NCI-H446 treated with DMSO at 0.1 percent for 48 hours (cell line): ENCODE measurements around the gene NYAP1.

ENCODE experiments used
- DNase-seq: peaks from one replicate; lab custom pipeline; 2025; lab: John Stamatoyannopoulos, UW

NYAP1 gene

DNA sequence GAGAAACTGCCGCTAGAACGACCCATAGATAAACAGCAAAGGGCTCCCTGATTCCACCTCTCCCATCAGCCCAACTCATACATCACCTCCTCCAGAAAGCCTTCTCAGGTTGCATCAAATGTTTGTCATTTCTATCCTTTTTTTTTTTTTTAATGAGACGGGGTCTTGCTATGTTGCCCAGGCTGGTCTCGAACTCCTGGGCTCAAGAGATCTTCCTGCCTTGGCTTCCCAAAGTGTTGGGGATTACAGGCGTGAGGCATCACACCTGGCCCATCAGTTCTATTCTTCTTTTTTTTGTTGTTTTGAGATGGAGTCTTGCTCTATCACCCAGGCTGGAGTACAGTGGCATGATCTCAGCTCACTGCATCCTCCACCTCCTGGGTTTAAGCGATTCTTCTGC, 26.7 kb upstream of the NYAP1 start:
- DNase-seq: no peak

- DNase-seq: no peak
Observed at GRCh38 chr7:100464210-100464660, 19.5 kb upstream of the NYAP1 start, which contains the start of gene SPACDR. TSS of gene SPACDR (minus strand) at chr7:100464260. CDS start at chr7:100464025, 235 bp downstream.

DNA sequence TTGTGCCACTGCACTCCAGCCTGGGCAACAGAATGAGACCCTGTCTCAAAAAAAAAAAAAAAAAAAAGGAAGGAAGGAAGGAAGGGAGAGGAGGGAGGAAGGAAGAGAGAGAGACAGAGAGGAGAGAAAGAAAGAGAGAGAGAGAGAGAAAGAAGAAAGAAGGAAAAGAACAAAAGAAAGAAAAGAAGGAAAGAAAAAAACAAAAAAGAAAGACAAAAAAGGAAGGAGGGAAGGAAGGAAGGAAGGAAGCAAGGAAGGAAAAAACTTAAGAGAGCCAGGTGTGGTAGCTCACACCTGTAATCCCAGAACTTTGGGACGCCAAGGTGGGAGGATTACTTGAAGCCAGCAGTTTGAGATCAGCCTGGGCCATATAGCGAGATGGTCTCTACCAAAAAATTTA, 18.9 kb upstream of the NYAP1 start:
- DNase-seq: no peak

GRCh38 chr7:100465299-100465698, 18.4 kb upstream of the NYAP1 start:
- DNase-seq: no peak

GRCh38 chr7:100465702-100466311, 17.9 kb upstream of the NYAP1 start:
- peak; percentile 31 for DNase-seq

GRCh38 chr7:100466653-100467605, 16.8 kb upstream of the NYAP1 start:
- no peak for DNase-seq

DNA sequence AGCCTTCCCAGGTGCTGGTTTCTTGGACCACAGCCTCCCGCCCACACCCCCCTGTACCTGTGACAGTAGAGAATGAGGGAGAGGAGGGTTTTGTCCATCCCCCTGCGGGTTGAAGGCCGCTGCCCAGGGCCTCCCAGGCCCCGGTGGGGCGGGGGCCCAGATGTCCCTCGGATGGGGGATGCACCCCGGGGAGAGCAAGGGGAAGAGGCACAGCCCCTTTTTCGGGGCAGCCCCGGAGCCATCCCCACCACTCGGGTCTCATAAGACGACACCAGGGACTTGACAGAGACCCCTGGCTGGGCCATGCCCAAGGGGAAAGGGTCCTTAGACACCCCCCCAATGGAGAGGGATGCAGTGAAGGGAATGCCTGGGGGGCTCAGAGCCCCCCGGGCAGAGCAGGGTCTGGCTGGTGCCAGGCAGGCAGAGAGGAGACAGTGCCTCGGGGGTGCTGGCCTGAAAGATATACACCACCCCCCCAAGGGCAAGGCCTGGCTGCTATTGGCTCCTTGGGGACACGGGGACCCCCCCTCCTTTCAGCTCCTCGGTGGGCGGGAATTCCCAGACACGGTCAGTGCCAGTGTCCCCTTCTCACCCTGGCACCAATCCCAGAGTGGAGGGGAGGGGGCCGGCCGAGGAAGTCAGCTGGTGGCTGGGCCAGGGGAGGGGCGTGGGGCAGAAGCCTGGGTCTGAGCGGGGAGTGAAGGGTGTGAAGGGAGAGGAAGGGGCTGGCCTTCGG, 15.9 kb upstream of the NYAP1 start:
- no peak for DNase-seq

DNA sequence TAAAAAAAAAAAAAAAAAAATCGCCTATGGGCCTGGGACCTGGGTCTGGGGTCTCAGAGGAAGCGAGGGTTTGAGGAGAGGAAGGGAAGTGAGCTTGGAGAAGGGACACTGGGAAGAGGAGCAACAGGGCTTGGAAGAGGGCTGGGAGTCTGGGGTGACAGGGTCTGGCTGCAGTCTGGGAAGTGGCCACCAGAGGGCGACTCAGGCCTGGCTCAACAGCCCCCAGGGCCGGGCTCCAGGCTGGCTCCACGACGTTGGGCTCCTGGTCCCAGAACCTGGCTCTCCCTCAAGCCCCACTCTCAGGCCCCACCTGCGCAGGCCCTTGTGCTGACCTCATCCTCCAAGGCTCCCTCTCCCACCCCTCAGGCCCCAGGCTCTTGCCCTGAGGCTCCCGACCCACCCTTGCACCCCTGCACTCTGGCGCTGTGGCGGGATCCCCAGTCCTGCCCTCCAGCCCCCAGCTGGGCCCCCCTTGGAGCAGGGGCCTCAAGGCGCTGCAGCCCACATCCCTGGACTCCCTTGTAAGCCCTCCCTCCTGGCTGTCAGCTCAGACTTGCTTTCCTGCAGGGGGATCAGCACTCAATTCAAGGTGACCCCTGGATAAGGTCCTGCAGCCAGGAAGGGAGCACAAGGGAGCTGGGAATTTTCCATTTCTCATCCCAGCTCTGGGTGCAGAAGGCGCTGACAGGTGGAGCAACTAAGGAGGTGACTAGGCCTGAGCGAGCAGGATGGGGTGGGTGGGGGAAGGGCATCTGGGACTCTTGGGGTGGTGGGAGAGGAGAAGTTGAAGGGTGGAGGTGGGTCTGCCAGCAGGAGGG, 14.3 kb upstream of the NYAP1 start:
- DNase-seq: peak; percentile 10

- no peak for DNase-seq
Observed at GRCh38 chr7:100471021-100471420, 12.7 kb upstream of the NYAP1 start.

- no peak for DNase-seq
Observed at GRCh38 chr7:100472121-100472851, 11.4 kb upstream of the NYAP1 start.

DNA sequence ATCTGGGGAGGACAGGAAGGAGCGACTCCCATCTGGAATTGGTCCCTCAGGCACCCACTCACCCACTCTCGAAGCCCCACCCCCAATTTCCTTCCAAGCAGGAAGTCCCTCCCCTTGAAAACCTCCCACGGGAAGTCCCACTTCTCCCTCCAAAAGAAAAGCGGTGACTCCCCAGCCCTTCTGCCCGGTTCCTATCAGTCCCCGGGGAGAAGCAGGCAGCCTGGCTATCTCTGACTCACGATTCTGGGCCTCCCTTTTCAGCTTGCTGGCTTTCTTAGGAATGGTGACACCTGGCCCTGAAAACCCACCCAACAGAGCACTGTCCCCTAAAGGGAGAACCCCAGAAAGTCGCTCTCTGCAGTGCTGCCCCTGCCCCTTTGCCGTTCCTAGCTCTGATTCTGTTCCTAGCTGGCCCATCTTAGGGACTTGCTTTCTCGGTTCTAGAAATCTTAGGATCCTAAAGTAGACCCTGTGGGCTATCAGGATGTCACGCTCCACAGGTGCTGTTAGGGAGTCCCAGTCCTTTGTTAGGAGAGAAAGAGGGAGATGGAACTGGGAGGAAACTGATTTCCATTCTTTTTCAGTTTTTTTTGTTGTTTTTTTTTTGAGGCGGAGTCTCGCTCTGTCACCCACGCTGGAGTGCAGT, 10.8 kb upstream of the NYAP1 start:
- no peak for DNase-seq

DNA sequence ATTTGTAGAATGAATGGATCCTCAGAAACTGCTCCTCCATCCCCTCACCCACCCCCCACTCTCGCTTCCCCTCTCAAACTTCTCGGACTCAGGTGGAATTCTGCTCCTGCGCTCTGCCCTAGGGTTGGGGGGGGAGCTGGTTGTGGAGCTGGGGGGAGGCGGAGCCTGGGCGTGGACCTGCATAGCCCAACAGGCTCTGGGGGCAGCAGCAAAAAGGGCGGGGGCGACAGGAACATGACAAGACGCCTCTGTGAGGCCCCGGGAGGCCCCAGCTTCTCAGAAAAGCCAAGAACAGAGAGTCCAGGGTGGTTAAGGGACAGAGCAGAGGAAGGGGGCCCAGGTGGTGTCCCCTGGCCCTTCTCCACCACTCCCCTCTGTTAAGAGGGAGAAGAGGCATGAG, 8.2 kb upstream of the NYAP1 start:
- DNase-seq: no peak

DNA sequence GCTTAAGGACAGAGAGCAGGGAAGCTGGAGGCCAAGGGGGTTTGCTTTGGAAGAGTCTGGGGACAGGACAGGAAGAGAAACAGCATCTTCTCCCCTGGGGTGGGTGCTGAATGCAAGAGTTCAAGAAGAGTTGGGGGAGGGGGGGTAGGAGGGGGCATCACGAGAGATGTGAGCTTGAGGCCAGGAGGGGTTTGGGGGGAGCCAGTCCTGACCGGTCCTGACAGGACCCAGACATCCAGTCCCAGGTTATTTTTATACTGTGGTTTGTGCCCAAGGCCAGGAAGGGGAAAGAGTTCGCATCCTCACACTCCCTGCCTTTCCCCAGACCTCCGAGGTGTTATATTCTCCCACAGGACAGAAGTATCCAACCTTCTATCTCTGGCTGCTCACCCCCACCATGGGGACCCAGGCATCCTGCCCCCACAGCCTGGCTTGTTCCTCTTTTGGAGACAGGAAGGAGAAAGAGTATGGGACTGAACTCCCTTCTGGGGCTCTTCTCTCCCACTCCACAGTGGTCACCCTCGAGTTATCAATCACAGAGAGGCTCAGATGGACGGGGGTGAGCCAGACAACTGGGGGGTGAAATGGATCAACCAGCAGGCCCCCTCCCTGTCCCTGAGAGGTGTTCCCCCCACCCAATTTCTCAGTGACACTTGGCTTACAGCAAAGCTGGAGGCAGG, 7.5 kb upstream of the NYAP1 start:
- DNase-seq: no peak

DNA sequence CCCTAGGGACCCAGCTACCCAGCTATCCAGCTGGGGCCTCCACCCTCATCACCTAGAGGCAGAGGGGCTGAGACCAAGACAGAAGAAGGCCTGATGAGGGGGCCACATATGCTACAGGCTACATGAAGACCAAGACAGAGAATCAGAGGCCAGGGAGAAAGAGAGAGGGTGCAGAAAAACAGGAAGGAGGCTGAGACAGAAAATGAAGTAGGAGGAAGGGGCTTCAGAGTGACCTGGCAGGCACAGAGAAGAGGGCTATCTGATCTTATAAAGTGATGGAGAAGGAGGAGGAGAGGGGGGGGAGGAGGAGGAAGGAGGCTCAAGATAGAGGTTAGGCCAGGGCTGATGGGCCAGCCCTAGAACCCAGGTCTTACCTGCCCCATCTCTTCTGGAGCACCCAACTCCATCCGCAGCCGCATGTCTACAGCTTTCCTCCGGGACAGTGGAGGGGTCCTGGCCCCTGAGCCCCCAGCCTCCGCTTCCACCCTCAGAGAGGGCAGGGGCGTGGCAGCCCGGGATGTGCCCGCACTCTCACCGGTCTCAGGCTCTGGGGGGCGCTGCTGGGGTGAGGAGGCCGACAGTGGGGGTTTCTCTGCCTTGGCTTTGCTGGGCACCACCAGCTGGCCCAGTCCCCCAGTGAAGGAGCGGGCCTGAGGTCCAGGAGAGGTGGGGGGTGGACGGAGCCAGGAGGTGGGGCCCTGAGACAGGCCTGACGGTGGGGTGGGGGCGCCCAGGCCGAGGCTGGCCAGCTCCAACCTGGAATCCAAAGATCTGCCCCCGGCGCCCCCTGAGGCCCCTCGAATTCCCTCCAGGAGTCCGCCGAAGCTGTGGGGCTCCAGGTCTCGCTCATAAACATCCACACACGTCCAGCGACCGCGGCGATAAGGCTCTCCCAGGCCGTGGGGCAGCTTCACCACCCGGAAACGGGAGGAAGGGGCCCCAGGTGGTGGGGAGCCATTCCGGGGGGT, 6.5 kb upstream of the NYAP1 start:
- no peak for DNase-seq

GRCh38 chr7:100477871-100478267, 5.9 kb upstream of the NYAP1 start:
- DNase-seq: no peak

GRCh38 chr7:100478958-100479660, 4.6 kb upstream of the NYAP1 start, which contains the start of gene TSC22D4:
TSS of gene TSC22D4 (minus strand) at chr7:100479214. CDS start at chr7:100478038, 1,176 bp downstream.
- DNase-seq: peak; percentile 48

- DNase-seq: no peak
Observed at GRCh38 chr7:100481466-100481865, 2.3 kb upstream of the NYAP1 start.

DNA sequence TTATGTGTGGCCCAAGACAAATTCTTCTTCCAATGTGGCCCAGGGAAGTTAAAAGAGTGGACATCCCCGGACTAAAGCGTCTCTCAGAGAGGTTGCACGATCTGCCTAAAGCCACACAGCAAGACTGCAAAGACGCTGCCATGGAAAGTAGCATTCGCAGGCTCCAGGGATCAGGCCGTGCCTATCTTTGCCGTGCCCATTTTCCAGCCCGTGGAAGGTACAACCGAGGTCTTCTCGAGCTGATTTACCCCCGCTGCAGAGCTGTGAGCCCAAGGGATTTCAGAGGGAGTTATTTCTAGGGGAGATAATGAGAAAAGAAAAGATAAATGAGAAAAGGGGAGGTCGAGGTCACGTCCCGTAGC, 1.0 kb upstream of the NYAP1 start:
- DNase-seq: no peak
